ENCODE results near the gene RPL28.
"Not testable (repeated sequence)": the region's sequence is repeated elsewhere in the genome, so short reads cannot be mapped to it uniquely, and the experiment has no call there.

RPL28 gene

GRCh38 chr19:55426042-55426441 is 40.3 kb downstream of the RPL28 start:
- DNase-seq (ENCODE audit: low read depth): no peak

- no peak for DNase-seq (ENCODE audit: low read depth)
These were observed 45.5 kb downstream of the RPL28 start for GRCh38 chr19:55431183-55431582.

- DNase-seq (ENCODE audit: low read depth): no peak
These were observed 46.7 kb downstream of the RPL28 start for GRCh38 chr19:55432241-55432959.

- DNase-seq (ENCODE audit: low read depth): no peak
These were observed 47.6 kb downstream of the RPL28 start for GRCh38 chr19:55433292-55433691.

DNA sequence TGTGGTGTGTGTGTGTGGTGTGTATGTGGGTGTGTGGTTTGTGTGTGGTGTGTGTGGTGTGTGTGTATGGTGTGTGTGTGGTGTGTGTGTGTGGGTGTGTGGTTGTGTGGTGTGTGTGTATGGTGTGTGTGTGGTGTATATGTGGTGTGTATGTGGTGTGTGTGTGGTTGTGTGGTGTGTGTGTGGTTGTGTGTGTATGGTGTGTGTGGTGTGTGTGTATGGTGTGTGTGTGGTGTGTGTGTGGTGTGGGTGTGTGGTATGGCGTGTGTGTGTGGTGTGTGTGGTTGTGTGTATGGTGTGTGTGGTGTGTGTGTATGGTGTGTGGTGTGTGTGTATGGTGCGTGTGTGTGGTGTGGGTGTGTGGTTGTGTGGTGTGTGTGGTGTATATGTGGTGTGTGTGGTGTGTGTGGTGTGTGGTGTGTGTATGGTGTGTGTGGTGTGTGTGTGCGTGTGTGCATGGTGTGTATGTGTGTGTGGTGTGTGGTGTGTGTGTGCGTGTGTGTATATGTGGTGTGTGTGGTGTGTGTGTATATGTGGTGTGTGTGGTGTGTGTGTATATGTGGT is 48.7 kb downstream of the RPL28 start:
- no peak for DNase-seq (ENCODE audit: low read depth)

GRCh38 chr19:55435020-55435419 is 49.3 kb downstream of the RPL28 start:
- DNase-seq (ENCODE audit: low read depth): no peak

GRCh38 chr19:55436847-55437246 is 51.1 kb downstream of the RPL28 start:
- DNase-seq (ENCODE audit: low read depth): no peak

GRCh38 chr19:55437410-55437809 is 51.7 kb downstream of the RPL28 start:
- peak; percentile 58 for DNase-seq (ENCODE audit: low read depth)

DNA sequence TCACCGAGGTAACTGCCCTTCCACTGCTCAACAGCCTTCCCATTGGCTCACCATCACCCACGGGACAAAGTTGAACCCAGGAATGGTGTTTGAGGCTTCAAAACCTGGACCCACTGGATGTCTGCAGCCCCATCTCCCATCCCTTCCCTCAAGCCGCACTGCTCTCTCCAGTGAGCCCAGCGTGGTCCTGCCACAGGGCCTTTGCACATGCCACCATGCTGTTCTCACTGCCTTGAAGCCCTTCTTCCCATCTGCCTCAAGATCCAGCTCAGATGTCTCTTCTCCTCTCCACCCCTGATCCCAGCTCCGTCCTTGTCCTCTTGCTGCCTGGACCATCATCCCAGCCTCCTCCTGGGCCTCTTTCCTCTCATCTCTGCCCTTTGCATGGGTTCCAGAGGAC is 53.3 kb downstream of the RPL28 start:
- no peak for DNase-seq (ENCODE audit: low read depth)

- DNase-seq (ENCODE audit: low read depth): no peak
These were observed 54.8 kb downstream of the RPL28 start for GRCh38 chr19:55440411-55441105.

- no peak for DNase-seq (ENCODE audit: low read depth)
These were observed 55.6 kb downstream of the RPL28 start for GRCh38 chr19:55441319-55441691.

- no peak for DNase-seq (ENCODE audit: low read depth)
These were observed 56.1 kb downstream of the RPL28 start for GRCh38 chr19:55441692-55442321.

DNA sequence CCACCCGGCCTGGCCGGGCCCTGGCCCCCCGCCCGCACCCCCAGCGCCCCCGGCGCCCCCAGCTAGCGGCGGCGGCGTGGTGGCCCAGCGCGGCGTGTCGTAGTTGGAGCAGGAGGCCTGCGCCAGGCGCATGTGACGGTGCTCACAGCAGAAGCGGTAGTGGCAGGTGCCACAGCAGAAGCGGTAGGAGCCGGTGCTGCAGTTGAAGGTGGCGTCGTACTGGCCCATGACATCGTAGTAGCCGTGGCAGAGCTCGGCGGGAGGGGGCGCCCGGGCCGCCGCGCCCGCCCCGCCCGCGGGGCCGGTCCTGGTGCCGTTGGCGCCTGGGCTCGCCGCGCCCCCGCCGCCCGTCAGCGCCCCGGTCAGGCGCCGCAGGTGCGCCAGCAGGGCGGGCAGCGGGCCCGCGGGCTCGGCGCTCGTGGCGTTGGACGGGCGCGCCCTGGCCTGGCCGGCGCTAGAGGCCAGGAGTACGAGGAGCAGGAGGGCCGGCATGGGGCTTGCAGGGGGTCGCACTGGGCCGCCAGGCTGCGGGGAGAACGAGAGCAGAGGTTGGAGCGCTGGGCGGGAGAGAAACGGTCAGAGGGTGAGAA is 56.7 kb downstream of the RPL28 start:
- no peak for DNase-seq (ENCODE audit: low read depth)

- DNase-seq (ENCODE audit: low read depth): no peak
These were observed 57.5 kb downstream of the RPL28 start, which contains the start of gene SHISA7 for GRCh38 chr19:55443045-55443823. Gene SHISA7, minus strand, starts transcription at chr19:55443300. Its CDS starts 437 bp downstream, at chr19:55442863.

DNA sequence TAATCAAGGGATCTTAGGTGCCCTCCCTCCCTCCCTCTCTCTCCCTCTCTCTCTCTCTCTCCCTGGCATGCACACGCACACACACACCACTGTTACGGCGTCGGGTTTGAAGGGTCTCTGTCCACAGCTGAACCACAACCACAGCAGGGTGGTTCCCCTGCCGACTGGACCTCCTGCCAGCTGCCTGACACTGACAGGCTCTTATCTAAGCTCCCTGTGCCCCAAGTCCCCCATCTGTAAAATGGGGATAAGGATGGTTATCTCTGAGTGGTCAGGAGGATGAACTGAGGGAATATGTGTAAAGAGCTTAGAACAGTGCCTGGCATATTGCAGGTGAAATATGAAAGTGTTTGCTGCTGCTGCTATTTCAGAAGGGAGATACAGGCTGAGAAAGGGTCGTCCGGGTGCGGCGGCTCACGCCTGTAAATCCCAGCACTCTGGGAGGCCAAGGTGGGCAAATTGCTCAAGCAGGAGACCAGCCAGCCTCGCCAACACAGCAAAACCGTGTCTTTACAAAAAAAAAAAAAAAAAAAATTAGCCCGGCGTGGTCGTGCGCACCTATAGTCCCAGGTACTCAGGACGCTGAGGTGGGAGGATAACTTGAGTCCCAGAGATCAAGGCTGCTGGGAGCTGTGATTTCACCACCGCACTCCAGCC is 58.2 kb downstream of the RPL28 start:
- DNase-seq (ENCODE audit: low read depth): no peak

DNA sequence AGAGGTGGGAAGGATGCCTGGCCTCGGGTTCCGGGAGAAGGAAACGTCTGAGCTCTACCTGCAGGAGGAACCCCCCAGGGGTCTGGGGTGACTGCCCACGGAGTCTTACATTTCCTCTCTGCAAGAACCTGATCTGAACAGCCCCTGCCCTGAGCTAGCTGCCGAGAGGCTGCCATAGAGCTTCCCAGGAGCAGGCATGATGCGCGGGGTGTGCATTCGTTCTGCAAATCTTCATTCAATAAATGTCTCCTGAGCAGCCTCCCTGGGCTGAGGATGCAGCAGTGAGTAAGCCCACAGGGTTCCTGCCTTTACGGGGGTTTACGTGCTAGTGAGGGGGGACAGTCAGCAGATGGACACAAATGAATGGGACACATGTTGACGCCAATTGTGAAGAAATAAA is 58.9 kb downstream of the RPL28 start:
- DNase-seq (ENCODE audit: low read depth): no peak

DNA sequence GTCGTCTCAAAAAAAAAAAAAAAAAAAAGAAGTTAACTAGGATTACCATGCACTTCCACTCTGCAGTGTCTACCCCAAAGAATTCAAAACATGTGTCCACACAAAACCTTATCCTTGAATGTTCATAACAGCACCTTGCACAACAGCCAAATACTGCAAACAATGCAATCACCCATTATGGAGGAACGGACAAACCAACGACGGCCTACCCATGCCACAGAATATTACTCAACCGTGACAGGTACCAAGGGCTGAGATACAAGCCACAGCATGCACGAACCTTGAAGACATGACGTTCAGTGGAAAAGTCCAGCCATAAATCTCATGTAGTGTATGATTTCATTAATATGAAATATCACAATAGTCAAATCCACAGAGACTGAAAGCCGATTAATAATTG is 60.3 kb downstream of the RPL28 start:
- DNase-seq (ENCODE audit: low read depth): peak; percentile 65

- peak; percentile 42 for DNase-seq (ENCODE audit: low read depth)
These were observed 61.9 kb downstream of the RPL28 start for GRCh38 chr19:55447421-55448174.

GRCh38 chr19:55448175-55448490 is 62.4 kb downstream of the RPL28 start:
- not testable (repeated sequence) for DNase-seq (ENCODE audit: low read depth)

- no peak for DNase-seq (ENCODE audit: low read depth)
These were observed 63.7 kb downstream of the RPL28 start for GRCh38 chr19:55449469-55449868.

Data from amniotic epithelial cell (primary cell).